Effector memory CD8-positive, alpha-beta T cell (primary cell): ENCODE results near the gene NAA25.

Experiments
- ATAC-seq: fragments of 150-1000 bp; cut with Tn5 transposase; replicated peaks from 2 replicates; pipeline ENCODE4 v1.10.0; 2021; ENCODE audit warnings: mild to moderate bottlenecking, moderate library complexity
- DNase-seq, 3 experiments: peaks; one replicate each; pipeline ENCODE4 v3.0.0; 2021
- H3K27ac Mint-ChIP-seq, 2 donors: one replicate each; pipeline ENCODE4 v1.8.0; 2022; ENCODE audit warnings: mild to moderate bottlenecking in 2 of 2, mixed read lengths in 2 of 2, moderate library complexity in 2 of 2
- H3K27me3 Mint-ChIP-seq, 2 donors: one replicate each; pipeline ENCODE4 v1.8.0; 2022; ENCODE audit warnings: mixed read lengths in 2 of 2
- H3K36me3 Mint-ChIP-seq: one replicate; pipeline ENCODE4 v1.8.0; 2022; ENCODE audit warnings: mild to moderate bottlenecking, moderate library complexity, mixed read lengths; ENCODE audit not compliant: insufficient read depth
- H3K4me1 Mint-ChIP-seq, 2 donors: one replicate each; pipeline ENCODE4 v1.8.0; 2022; ENCODE audit warnings: low read depth in 2 of 2, mixed read lengths in 2 of 2
- H3K4me3 Mint-ChIP-seq, 2 donors: one replicate each; pipeline ENCODE4 v1.8.0; 2022; ENCODE audit warnings: mild to moderate bottlenecking in 2 of 2, mixed read lengths in 2 of 2, moderate library complexity in 2 of 2
- H3K9me3 Mint-ChIP-seq, 2 donors: one replicate each; pipeline ENCODE4 v1.8.0; 2022; ENCODE audit warnings: mixed read lengths in 2 of 2

Gene NAA25

DNA sequence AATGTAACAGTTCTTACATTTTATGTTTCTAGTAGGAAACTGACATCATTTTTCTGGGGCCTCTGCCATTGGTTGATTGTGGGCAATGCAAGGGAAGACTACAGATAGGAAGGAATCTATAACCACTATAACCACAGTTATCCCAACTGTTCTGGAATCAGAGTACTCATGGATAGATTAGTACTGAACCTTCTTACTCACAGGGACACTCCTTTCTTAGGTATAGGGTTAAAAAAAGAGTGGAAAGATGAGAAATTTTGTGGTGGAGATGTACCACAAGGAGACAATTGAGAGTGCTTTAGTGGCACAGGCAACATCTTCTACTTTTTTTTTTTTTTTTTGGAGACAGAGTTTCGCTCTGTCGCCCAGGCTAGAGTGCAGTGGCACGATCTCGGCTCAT, 116.6 kb downstream of the NAA25 start:
- peak overlapping the region; percentile 83 to 89 for H3K27ac Mint-ChIP-seq
- H3K36me3 Mint-ChIP-seq: peaks cover 7% of the 10 kb centered on the region
- no peaks in the 10 kb centered on the region for H3K27me3 Mint-ChIP-seq
- peak overlapping the region; percentile 83 to 94 for H3K4me3 Mint-ChIP-seq
- ATAC-seq (no peak), DNase-seq (no peak)
- peaks cover 50 to 68% of the 10 kb centered on the region in 2 donors for H3K4me1 Mint-ChIP-seq
- H3K9me3 Mint-ChIP-seq: no peaks in the 10 kb centered on the region

DNA sequence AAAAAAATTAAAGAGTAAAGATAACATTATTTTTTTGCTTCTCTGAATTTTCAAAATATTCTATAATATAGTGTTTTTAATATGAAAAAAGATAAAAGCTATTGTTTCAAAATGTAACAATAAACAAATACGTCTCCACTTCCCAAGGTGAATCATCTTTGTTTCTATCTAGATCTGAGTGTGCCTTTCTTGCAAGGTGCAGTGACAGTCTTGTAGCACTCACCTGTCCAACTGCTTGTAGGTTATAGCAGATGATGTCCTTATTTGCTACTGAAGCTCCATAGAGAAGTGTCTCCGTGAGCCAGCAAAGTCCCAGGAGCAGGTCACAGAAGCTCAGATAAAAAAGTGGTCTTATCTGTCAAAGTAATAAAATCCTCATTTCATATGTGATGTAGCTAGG, 117.0 kb downstream of the NAA25 start:
- Mint-ChIP-seq H3K27ac (peak overlapping the region; percentile 83 to 89), H3K4me1 (peaks cover 47 to 65% of the 10 kb centered on the region in 2 donors), H3K36me3 (peaks cover 7% of the 10 kb centered on the region), H3K27me3 (no peaks in the 10 kb centered on the region), H3K9me3 (no peaks in the 10 kb centered on the region), H3K4me3 (peak overlapping the region; percentile 83 to 94)
- DNase-seq (no peak), ATAC-seq (no peak)

DNA sequence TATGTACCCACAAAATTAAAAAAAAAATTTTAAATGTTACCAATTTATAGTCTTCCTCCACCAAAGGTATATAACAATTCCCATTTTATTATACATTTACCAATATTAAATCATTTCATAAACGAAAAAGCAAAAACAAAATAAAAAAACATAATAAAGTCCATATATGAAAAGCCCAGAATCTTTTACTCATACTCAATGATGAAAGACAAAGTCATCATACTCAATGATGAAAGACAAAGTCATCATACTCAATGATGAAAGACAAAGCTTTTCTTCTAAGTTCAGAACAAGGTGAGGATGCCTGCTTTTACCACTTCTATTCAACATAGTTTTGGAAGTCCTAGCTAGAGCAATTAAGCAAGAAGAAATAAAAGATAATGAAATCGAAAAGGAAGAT, 123.8 kb downstream of the NAA25 start:
- no peak for ATAC-seq
- H3K27ac Mint-ChIP-seq: no peak overlapping the region
- no peaks in the 10 kb centered on the region for H3K27me3 Mint-ChIP-seq

DNA sequence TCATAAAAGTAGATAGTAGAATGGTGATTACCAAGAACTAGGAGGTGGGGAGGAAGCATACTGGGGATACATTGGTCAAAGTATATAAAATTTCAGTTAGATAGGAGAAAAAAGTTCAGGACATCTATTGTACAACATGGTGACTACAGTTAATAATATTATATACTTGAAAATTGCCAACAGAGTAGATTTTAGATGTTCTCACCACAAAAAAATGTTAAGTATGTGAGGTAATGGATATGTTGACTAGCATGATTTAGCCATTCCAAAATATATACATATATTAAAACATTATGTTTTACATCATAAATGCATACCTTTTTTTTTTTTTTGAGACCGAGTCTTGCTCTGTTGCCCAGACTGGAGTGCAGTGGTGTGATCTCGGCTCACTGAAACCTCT, 126.6 kb downstream of the NAA25 start:
- Mint-ChIP-seq H3K4me3 (no peak overlapping the region), H3K4me1 (peaks cover 0 to 32% of the 10 kb centered on the region in 2 donors), H3K36me3 (peaks cover 8% of the 10 kb centered on the region), H3K27ac (peak overlapping the region in 1 of 2 donors; percentile 60), H3K27me3 (no peaks in the 10 kb centered on the region), H3K9me3 (no peaks in the 10 kb centered on the region)
- no peak for DNase-seq
- ATAC-seq: no peak

More for the DNA sequence above, 123.8 kb downstream of the NAA25 start:
- Mint-ChIP-seq H3K4me1 (peaks cover 7 to 31% of the 10 kb centered on the region in 2 donors), H3K4me3 (no peak overlapping the region), H3K36me3 (peaks cover 8% of the 10 kb centered on the region), H3K9me3 (no peaks in the 10 kb centered on the region)
- no peak for DNase-seq

DNA sequence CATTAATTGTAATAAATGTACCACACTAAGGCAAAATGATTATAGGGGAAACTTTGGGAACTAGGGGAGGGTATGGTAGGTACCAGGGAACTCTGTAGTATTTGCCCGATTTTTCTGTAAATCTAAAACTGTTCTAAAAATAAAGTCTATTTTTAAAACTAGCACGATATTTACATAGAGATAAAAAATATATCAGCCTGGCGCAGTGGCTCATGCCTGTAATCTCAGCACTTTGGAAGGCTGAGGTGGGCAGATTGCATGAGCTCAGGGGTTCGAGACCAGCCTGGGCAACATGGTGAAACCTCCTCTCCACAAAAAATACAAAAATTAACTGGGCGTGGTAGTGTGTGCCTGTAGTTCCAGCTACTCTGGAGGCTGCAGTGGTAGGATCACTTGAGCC, 128.0 kb downstream of the NAA25 start:
- no peaks in the 10 kb centered on the region for H3K9me3 Mint-ChIP-seq
- ATAC-seq (no peak), DNase-seq (no peak)
- H3K4me3 Mint-ChIP-seq: no peak overlapping the region
- peaks cover 0 to 37% of the 10 kb centered on the region in 2 donors for H3K4me1 Mint-ChIP-seq
- peaks cover 8% of the 10 kb centered on the region for H3K36me3 Mint-ChIP-seq
- H3K27ac Mint-ChIP-seq: no peak overlapping the region
- H3K27me3 Mint-ChIP-seq: no peaks in the 10 kb centered on the region

DNA sequence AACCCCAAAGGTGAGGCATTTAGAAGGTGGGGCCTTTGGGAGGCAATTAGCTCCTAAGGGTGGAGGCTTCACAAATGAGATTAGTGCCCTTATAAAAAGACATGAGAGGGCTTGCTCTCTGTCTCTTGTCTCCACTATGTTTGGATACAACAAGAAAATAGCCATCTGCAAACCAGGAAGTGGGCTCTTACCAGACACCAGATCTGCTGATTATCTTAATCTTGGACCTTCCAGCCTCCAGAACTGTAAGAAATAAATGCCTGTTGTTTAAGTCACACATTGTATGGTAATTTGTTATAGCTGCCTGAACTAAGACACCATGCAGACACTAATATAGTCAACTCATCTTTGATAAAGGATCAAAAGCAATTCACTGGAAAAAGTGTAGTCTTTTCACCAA, 130.0 kb downstream of the NAA25 start:
- Mint-ChIP-seq H3K27me3 (no peaks in the 10 kb centered on the region), H3K27ac (peak overlapping the region in 1 of 2 donors; percentile 77), H3K9me3 (no peaks in the 10 kb centered on the region), H3K4me1 (peaks cover 7 to 46% of the 10 kb centered on the region in 2 donors), H3K4me3 (no peak overlapping the region), H3K36me3 (peaks cover 8% of the 10 kb centered on the region)
- DNase-seq (no peak), ATAC-seq (no peak)

DNA sequence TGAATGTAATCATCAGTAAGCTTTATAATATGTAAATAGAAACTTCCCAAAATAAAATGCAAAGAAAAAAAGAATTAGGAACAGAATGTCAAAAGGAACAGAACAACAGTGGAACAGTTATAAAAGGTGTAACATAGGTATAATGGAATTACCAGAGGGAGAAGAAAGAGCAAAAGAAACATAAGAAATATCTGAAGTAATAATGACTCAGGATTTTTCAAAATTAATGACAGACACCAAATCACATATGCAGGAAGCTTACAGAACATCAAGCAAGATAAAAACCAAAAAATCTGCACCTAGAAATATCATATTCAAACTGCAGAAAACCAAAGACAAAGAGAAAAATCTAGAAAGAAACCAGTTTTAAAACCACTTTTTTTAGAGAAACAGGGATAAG, 131.7 kb downstream of the NAA25 start:
- no peak for ATAC-seq
- Mint-ChIP-seq H3K9me3 (no peaks in the 10 kb centered on the region), H3K4me3 (no peak overlapping the region), H3K27ac (peak overlapping the region in 1 of 2 donors; percentile 33), H3K27me3 (no peaks in the 10 kb centered on the region), H3K36me3 (peaks cover 5% of the 10 kb centered on the region), H3K4me1 (peaks cover 7 to 55% of the 10 kb centered on the region in 2 donors)
- DNase-seq: no peak
